Caco-2 (cell line): ENCODE data around the gene GOLGA6L2. TPM values are rescaled to one million over a fixed set of nuclear protein-coding genes. Genes with fewer than 3 reads are reported as not detected.
"Not testable (repeated sequence)": the region's sequence is repeated elsewhere in the genome, so short reads cannot be mapped to it uniquely, and the experiment has no call there.

ENCODE experiments used
- BruUV-seq: library from RNA; stranded (reverse); fragments of 400-500 nt; replicated peaks from 2 replicates; lab custom pipeline; 2021; lab: Mats Ljungman, UMichigan
- CTCF ChIA-PET: fragments of 300-600 bp; sonication (Branson Sonifier 250); formaldehyde crosslinking; loops from one replicate; lab custom pipeline; 2022; ENCODE audit warnings: antibody characterized with exemption; lab: Charles Lee
- POLR2A ChIA-PET: fragments of 300-600 bp; sonication (Branson Sonifier 250); formaldehyde crosslinking; loops from one replicate; lab custom pipeline; 2022; ENCODE audit warnings: antibody characterized with exemption; lab: Charles Lee
- DNase-seq, 2 experiments: peaks; one replicate each; pipeline versions ENCODE4 v3.0.0 to v3.0.0-alpha.2; 2020 to 2022
- H3K27me3 ChIP-seq: replicated peaks from 2 replicates; pipeline ENCODE4 v1.6.0; 2011; ENCODE audit warnings: low read length; ENCODE audit not compliant: control insufficient read depth, insufficient read depth
- H3K36me3 ChIP-seq: 2 replicates; pipeline ENCODE4 v1.5.1; 2011; ENCODE audit warnings: low read length; ENCODE audit not compliant: control insufficient read depth, insufficient read depth
- H3K4me1 ChIP-seq: fragments of 250-450 bp; sonication (Bioruptor Pico); 2 replicates; pipeline ENCODE4 v1.5.1; 2020; ENCODE audit warnings: mild to moderate bottlenecking
- H3K4me3 ChIP-seq: 2 replicates; pipeline ENCODE4 v1.5.1; 2011; ENCODE audit warnings: low read depth, mild to moderate bottlenecking, control low read depth, low read length
- H3K9me3 ChIP-seq: fragments of 250-450 bp; sonication (Bioruptor Pico); 2 replicates; pipeline ENCODE4 v1.5.1; 2020; ENCODE audit warnings: mild to moderate bottlenecking, moderate library complexity
- H3K27ac Mint-ChIP-seq: one replicate; pipeline ENCODE4 v1.8.0; 2022; ENCODE audit warnings: mixed read lengths; ENCODE audit not compliant: unreplicated experiment
- H3K27me3 Mint-ChIP-seq: one replicate; pipeline ENCODE4 v1.8.0; 2022; ENCODE audit warnings: mixed read lengths; ENCODE audit not compliant: insufficient read depth, unreplicated experiment
- H3K36me3 Mint-ChIP-seq: one replicate; pipeline ENCODE4 v1.8.0; 2022; ENCODE audit warnings: mild to moderate bottlenecking, mixed read lengths; ENCODE audit not compliant: insufficient read depth, unreplicated experiment
- H3K4me1 Mint-ChIP-seq: one replicate; pipeline ENCODE4 v1.8.0; 2022; ENCODE audit warnings: low read depth, mixed read lengths; ENCODE audit not compliant: unreplicated experiment
- H3K4me3 Mint-ChIP-seq: one replicate; pipeline ENCODE4 v1.8.0; 2022; ENCODE audit warnings: mild to moderate bottlenecking, moderate library complexity, mixed read lengths; ENCODE audit not compliant: unreplicated experiment
- H3K9me3 Mint-ChIP-seq: one replicate; pipeline ENCODE4 v1.8.0; 2022; ENCODE audit warnings: mixed read lengths; ENCODE audit not compliant: unreplicated experiment
- intact Hi-C: fragments of 100-400 bp; cut with micrococcal nuclease; formaldehyde crosslinking; loops from one replicate; pipeline ENCODE4 v1.10.0; 2022; ENCODE audit not compliant: unreplicated experiment
- total RNA-seq: library from RNA; stranded (reverse); gene quantifications from 2 replicates; pipeline ENCODE4 v1.2.3, GENCODE V29; 2022
- TF ChIP-seq, protein P1 (sequence below), 2 experiments: fragments of 200-600 bp in 1 of 2; IDR thresholded peaks; 1 replicate in 1 of 2; 2 replicates in 1 of 2; pipeline versions ENCODE4 v1.5.1 to v1.8.0; 2011 to 2022; ENCODE audit warnings: antibody characterized with exemption in 1 of 2, control low read depth in 1 of 2, inconsistent platforms in 1 of 2, low read depth in 1 of 2, low read length in 1 of 2, mild to moderate bottlenecking in 1 of 2, moderate library complexity in 1 of 2; ENCODE audit not compliant: insufficient read depth in 1 of 2, severe bottlenecking in 1 of 2, unreplicated experiment in 1 of 2

Gene GOLGA6L2
- total RNA-seq, 1 experiment from 2014 or later: not detected

DNA sequence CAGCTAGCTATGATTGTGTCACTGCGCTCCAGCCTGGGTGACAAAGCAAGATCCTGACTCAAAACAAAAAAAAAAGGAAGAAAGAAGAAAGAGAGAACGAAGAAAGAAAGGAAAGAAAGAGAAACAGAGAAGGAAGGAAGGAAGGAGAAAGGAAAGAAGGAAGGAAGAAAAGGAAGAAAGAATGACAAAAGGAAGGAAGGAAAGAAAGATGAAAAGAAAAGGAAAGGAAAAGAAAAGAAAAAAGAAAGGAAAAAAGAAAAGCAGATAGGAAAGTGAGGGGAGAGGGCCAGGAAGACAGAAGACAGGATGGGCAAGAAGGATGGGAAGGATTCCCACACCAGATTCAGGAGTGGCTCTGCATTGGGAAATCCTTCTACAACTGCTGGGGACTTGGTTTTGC, 44.9 kb downstream of the GOLGA6L2 start:
- Histone ChIP-seq H3K9me3 (peaks cover under 1% of the 10 kb centered on the region; the same call in 1 of the 2 replicates), H3K4me3 (no peak overlapping the region), H3K4me1 (no peaks in the 10 kb centered on the region), H3K36me3 (no peaks in the 10 kb centered on the region), H3K27me3 (no peaks in the 10 kb centered on the region)
- no peak overlapping the region for H3K4me3 Mint-ChIP-seq
- no peaks in the 10 kb centered on the region for H3K4me1 Mint-ChIP-seq
- ChIA-PET CTCF (no interaction called here), POLR2A (no interaction called here)
- peaks cover 17% of the 10 kb centered on the region for H3K9me3 Mint-ChIP-seq
- no peaks in the 10 kb centered on the region for H3K36me3 Mint-ChIP-seq
- intact Hi-C loops: loop anchor here (10.0 kb wide), 1 partner anchor 63 kb away; no protein-coding TSS in a partner anchor
- H3K27ac Mint-ChIP-seq: no peak overlapping the region
- TF ChIP-seq, protein P1, sequence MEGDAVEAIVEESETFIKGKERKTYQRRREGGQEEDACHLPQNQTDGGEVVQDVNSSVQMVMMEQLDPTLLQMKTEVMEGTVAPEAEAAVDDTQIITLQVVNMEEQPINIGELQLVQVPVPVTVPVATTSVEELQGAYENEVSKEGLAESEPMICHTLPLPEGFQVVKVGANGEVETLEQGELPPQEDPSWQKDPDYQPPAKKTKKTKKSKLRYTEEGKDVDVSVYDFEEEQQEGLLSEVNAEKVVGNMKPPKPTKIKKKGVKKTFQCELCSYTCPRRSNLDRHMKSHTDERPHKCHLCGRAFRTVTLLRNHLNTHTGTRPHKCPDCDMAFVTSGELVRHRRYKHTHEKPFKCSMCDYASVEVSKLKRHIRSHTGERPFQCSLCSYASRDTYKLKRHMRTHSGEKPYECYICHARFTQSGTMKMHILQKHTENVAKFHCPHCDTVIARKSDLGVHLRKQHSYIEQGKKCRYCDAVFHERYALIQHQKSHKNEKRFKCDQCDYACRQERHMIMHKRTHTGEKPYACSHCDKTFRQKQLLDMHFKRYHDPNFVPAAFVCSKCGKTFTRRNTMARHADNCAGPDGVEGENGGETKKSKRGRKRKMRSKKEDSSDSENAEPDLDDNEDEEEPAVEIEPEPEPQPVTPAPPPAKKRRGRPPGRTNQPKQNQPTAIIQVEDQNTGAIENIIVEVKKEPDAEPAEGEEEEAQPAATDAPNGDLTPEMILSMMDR (IDR thresholded peaks at IDR 0.05; ENCODE audit: insufficient read depth in 1 of 2, low read depth in 1 of 2, low read length in 1 of 2, severe bottlenecking in 1 of 2, unreplicated experiment in 1 of 2): no peak
- DNase-seq: no peak
- BruUV-seq: no TSS peak
- peaks cover 6% of the 10 kb centered on the region for H3K27me3 Mint-ChIP-seq

DNA sequence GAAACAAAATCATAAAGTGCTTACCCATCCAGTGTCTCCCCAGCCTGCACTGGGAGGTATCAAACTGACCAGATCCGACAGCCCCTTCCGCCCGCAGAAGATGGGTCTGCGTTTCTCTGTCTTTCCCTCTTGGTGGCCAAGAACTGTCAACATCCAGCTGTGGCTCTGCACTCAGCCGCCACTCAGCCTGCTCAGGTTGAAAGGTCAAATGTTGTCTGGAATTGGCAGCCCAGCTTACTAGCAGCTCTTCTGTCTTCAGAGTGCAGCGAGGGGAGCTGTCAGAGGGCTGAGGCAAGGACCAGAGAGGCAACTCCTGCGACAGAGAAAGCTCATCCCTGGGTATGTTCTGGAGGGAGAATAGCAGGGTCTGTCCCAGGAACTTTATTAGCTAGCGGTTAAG, 45.4 kb downstream of the GOLGA6L2 start:
- no peak for DNase-seq
- TF ChIP-seq, protein P1 (IDR thresholded peaks at IDR 0.05; ENCODE audit: insufficient read depth in 1 of 2, low read depth in 1 of 2, low read length in 1 of 2, severe bottlenecking in 1 of 2, unreplicated experiment in 1 of 2): no peak
- H3K36me3 ChIP-seq: no peaks in the 10 kb centered on the region
- Mint-ChIP-seq H3K9me3 (peaks cover 12% of the 10 kb centered on the region), H3K27ac (no peak overlapping the region), H3K36me3 (no peaks in the 10 kb centered on the region), H3K4me1 (no peaks in the 10 kb centered on the region), H3K27me3 (peaks cover 6% of the 10 kb centered on the region), H3K4me3 (no peak overlapping the region)
- no peak overlapping the region for H3K4me3 ChIP-seq
- ChIA-PET POLR2A (no interaction called here), CTCF (no interaction called here)
- intact Hi-C loops: loop anchor here (10.0 kb wide), 1 partner anchor 63 kb away; no protein-coding TSS in a partner anchor
- no TSS peak for BruUV-seq
- H3K9me3 ChIP-seq: no peaks in the 10 kb centered on the region; the same call in 1 of the 2 replicates
- no peaks in the 10 kb centered on the region for H3K4me1 ChIP-seq
- H3K27me3 ChIP-seq: no peaks in the 10 kb centered on the region

DNA sequence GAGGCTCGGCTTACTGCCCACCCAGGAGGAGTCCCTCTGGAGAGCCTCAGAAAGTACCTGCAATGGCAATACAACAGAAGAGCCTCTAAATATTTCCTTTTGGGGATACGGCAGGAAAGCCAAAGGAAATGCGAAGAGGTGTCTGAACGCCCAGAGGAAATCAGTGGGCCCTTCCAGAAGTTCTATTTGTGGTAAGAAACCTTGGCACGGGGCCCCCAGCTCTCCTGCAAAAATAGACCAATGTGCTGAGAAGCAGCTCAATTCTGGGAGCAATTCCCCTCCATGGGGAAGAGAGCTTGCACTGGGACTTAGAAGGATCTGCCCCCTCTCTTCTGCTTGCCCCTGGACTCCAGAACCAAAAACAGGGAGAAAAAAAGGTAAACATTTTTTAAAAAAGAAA, 47.8 kb downstream of the GOLGA6L2 start:
- H3K9me3 Mint-ChIP-seq, H3K4me3 Mint-ChIP-seq, intact Hi-C loops, CTCF ChIA-PET, H3K27ac Mint-ChIP-seq, H3K9me3 ChIP-seq, POLR2A ChIA-PET, H3K27me3 Mint-ChIP-seq, BruUV-seq, H3K4me3 ChIP-seq, H3K4me1 Mint-ChIP-seq, H3K36me3 ChIP-seq, H3K27me3 ChIP-seq, H3K4me1 ChIP-seq, H3K36me3 Mint-ChIP-seq: not testable (repeated sequence)
- DNase-seq: peak in 1 of 2 experiments; percentile 7

DNA sequence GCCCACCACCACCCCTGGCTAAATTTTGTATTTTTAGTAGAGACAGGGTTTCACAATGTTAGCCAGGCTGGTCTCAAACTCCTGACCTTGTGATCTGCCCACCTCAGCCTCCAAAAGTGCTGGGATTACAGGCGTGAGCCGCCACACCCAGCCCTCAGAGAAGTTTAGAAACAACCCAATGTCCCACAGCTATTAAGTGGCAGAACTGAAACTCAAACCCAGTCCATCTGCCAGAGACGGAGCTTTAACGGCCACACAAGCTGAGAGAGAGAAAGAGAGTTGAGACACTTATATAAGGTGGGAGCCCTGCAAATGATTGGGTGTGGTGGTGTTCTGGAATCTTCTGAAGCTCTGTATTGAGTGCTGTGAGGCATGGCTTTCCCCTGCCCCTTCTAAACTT, 48.7 kb downstream of the GOLGA6L2 start:
- H3K36me3 ChIP-seq, H3K4me3 Mint-ChIP-seq, CTCF ChIA-PET, H3K4me1 Mint-ChIP-seq, intact Hi-C loops, H3K27me3 ChIP-seq, H3K27ac Mint-ChIP-seq, H3K27me3 Mint-ChIP-seq, POLR2A ChIA-PET, BruUV-seq, H3K4me1 ChIP-seq, H3K9me3 ChIP-seq, H3K4me3 ChIP-seq, H3K9me3 Mint-ChIP-seq, H3K36me3 Mint-ChIP-seq: not testable (repeated sequence)
- peak in 1 of 2 experiments; percentile 7 for DNase-seq
